ENCODE results near the gene THSD4.

The THSD4 gene

GRCh38 chr15:71708741-71709140 is 593.5 kb downstream of the THSD4 start:
- peaks cover 3% of the 10 kb centered on the region for H3K27me3 ChIP-seq (ENCODE audit: insufficient read depth, poor library complexity, severe bottlenecking)
- TF ChIP-seq CTCF (IDR thresholded peaks at IDR 0.05; ENCODE audit: insufficient read depth, low read length): no peak
- TF ChIP-seq GABPA (IDR thresholded peaks at IDR 0.05; ENCODE audit: low read depth): no peak
- TF ChIP-seq SPI1 (IDR thresholded peaks at IDR 0.05; ENCODE audit: borderline replicate concordance, low read depth): no peak
- TF ChIP-seq POLR2AphosphoS5 (IDR thresholded peaks at IDR 0.05; ENCODE audit: low read depth): no peak
- TF ChIP-seq REST (IDR thresholded peaks at IDR 0.05; ENCODE audit: insufficient replicate concordance, low read depth): no peak
- H3K27ac ChIP-seq (replicated peaks): no peak overlapping the region
- no peak overlapping the region for H3K4me3 ChIP-seq (replicated peaks; ENCODE audit: insufficient read depth, low read length)
- DNase-seq (ENCODE audit: low read depth in 1 of 2, low spot score in 1 of 2): no peak

GRCh38 chr15:71709808-71710418 is 594.6 kb downstream of the THSD4 start:
- Histone ChIP-seq H3K27me3 (ENCODE audit: insufficient read depth, poor library complexity, severe bottlenecking) (peaks cover 3% of the 10 kb centered on the region), H3K27ac (replicated peaks) (no peak overlapping the region), H3K4me3 (replicated peaks; ENCODE audit: insufficient read depth, low read length) (no peak overlapping the region)
- DNase-seq (ENCODE audit: low read depth in 1 of 2, low spot score in 1 of 2): no peak
- TF ChIP-seq SPI1 (IDR thresholded peaks at IDR 0.05; ENCODE audit: borderline replicate concordance, low read depth) (no peak), REST (IDR thresholded peaks at IDR 0.05; ENCODE audit: insufficient replicate concordance, low read depth) (no peak), CTCF (IDR thresholded peaks at IDR 0.05; ENCODE audit: insufficient read depth, low read length) (no peak), POLR2AphosphoS5 (IDR thresholded peaks at IDR 0.05; ENCODE audit: low read depth) (no peak), GABPA (IDR thresholded peaks at IDR 0.05; ENCODE audit: low read depth) (no peak)

GRCh38 chr15:71712182-71712581 is 596.9 kb downstream of the THSD4 start:
- H3K27me3 ChIP-seq (ENCODE audit: insufficient read depth, poor library complexity, severe bottlenecking): peaks cover 3% of the 10 kb centered on the region
- no peak overlapping the region for H3K27ac ChIP-seq (replicated peaks)
- H3K4me3 ChIP-seq (replicated peaks; ENCODE audit: insufficient read depth, low read length): no peak overlapping the region
- TF ChIP-seq GABPA (IDR thresholded peaks at IDR 0.05; ENCODE audit: low read depth) (no peak), SPI1 (IDR thresholded peaks at IDR 0.05; ENCODE audit: borderline replicate concordance, low read depth) (no peak), REST (IDR thresholded peaks at IDR 0.05; ENCODE audit: insufficient replicate concordance, low read depth) (no peak), CTCF (IDR thresholded peaks at IDR 0.05; ENCODE audit: insufficient read depth, low read length) (no peak), POLR2AphosphoS5 (IDR thresholded peaks at IDR 0.05; ENCODE audit: low read depth) (no peak)
- no peak for DNase-seq (ENCODE audit: low read depth in 1 of 2, low spot score in 1 of 2)

Data from HL-60 (cell line).